OCI-LY3 (cell line): ENCODE results near the gene STK38L.

Source experiments
- EZH2phosphoT487 ChIP-seq: fragments of 200-600 bp; shearing (Covaris generic); IDR thresholded peaks from 2 replicates; pipeline ENCODE4 v1.6.1; 2018; ENCODE audit warnings: antibody characterized with exemption, mixed run types, low read depth
- TF ChIP-seq, protein P1 (sequence below): fragments of 200-600, 300-600 bp; sonication (generic); IDR thresholded peaks from 2 replicates; pipeline ENCODE4 v1.5.1; 2014; ENCODE audit warnings: antibody characterized with exemption, low read length, low read depth

DNA sequence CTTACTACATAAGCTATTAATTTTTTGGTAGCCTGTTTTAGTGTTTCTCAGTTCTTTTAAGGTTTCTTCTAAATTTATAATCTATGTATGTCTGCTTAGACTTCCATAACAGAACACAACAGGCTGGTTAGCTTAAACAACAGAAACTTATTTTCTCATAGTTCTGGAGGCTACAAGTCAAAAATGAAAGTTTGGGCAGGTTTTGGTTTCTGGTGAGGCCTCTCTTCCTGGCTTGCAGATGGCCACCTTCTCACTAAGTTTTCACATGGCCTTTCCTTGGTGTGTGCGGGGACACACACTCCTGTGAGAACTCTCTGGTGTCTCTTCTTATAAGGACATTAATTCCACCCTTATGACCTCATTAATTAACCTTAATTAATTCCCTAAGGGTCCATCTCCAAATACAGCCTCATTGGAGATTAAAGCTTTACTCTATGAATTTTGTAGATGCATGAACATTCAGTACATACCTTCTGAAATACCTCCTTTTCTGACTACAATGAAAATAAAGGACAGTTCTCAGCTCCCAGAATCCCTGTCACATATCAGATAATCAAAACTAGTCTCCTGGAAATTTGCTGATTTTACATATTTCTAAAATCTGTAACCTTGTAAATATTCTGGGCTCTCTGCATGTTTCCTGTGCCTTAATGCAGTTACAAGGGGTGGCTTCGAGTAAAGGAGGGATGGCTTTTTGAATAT lies 65.4 kb downstream of the STK38L start:
- TF ChIP-seq, protein P1, sequence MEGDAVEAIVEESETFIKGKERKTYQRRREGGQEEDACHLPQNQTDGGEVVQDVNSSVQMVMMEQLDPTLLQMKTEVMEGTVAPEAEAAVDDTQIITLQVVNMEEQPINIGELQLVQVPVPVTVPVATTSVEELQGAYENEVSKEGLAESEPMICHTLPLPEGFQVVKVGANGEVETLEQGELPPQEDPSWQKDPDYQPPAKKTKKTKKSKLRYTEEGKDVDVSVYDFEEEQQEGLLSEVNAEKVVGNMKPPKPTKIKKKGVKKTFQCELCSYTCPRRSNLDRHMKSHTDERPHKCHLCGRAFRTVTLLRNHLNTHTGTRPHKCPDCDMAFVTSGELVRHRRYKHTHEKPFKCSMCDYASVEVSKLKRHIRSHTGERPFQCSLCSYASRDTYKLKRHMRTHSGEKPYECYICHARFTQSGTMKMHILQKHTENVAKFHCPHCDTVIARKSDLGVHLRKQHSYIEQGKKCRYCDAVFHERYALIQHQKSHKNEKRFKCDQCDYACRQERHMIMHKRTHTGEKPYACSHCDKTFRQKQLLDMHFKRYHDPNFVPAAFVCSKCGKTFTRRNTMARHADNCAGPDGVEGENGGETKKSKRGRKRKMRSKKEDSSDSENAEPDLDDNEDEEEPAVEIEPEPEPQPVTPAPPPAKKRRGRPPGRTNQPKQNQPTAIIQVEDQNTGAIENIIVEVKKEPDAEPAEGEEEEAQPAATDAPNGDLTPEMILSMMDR: no peak
- no peak for TF ChIP-seq EZH2phosphoT487
